NCI-H345 treated with DMSO at 0.1 percent for 48 hours (cell line): ENCODE measurements around the gene CORO1C.

Experiments used
- DNase-seq: peaks from one replicate; lab custom pipeline; 2025; ENCODE audit not compliant: unreplicated experiment; lab: John Stamatoyannopoulos, UW

Gene CORO1C

DNA sequence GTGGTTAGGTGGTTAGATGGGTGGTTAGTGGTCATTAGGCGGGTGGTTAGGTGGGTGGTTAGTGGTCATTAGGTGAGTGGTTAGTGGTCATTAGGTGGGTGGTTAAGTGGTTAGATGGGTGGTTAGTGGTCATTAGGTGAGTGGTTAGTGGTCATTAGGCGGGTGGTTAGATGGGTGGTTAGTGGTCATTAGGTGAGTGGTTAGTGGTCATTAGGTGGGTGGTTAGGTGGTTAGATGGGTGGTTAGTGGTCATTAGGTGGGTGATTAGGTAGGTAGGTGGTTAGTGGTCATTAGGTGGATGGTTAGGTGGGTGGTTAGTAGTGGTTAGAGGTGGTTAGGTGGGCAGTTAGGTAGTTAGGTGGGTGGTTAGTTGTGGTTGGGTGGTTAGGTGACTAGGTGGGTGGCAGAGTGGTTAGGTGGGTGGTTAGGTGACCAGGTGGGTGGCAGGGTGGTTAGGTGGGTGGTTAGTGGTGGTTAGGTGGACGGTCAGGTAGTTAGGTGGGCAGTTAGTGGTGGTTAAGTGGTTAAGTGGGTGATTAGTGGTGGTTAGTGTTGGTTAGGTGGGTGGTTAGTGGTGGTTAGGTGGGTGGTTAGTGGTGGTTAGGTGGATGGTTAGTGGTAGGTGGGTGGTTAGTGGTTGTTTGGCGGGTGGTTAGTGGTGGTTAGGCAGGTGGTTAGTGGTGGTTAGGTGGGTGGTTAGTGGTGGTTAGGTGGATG is 125.5 kb downstream of the CORO1C start:
- DNase-seq: no peak

- no peak for DNase-seq
Observed at GRCh38 chr12:108605000-108605689, 126.2 kb downstream of the CORO1C start.

- DNase-seq: no peak
Observed at GRCh38 chr12:108604208-108604941, 126.9 kb downstream of the CORO1C start.

- no peak for DNase-seq
Observed at GRCh38 chr12:108603743-108604142, 127.6 kb downstream of the CORO1C start.

DNA sequence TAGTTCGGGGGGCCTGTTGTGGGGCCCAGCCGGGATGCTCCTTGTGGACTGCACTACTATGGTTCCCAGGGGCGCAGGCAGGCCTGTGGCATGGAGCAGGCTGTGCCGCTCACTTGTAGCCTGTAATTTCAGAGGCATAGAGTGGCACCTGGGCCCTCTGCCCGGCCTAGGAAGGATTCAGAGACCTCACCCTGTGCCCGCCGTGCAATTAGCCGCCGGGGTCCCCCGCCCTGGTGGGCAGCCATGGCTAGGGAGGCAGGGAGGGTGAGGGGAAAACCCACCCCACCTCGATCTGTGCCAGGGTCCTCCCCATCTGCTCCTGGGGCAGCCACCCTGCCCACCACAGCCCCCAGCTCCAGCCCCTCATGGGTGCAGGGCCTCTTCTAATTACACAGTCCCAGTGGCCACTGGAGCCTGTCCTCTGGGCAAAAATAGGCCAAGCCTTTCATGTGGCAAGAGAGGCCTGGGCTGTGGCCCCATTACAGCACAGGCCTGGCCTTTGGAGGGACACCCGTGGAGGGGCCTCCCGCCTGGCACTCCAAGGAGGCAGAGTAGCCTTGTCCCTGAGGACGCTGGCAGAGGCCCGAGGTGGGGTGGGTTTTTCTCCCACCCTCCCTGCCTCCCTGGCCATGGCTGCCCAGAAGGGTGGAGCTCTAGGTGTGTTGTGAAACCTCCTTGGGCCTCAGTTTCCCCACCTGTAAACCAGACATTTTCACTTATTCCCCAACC is 128.2 kb downstream of the CORO1C start:
- DNase-seq: no peak

- DNase-seq: no peak
Observed at GRCh38 chr12:108602209-108602705, 129.1 kb downstream of the CORO1C start.

- DNase-seq: no peak
Observed at GRCh38 chr12:108600702-108601007, 130.7 kb downstream of the CORO1C start.

DNA sequence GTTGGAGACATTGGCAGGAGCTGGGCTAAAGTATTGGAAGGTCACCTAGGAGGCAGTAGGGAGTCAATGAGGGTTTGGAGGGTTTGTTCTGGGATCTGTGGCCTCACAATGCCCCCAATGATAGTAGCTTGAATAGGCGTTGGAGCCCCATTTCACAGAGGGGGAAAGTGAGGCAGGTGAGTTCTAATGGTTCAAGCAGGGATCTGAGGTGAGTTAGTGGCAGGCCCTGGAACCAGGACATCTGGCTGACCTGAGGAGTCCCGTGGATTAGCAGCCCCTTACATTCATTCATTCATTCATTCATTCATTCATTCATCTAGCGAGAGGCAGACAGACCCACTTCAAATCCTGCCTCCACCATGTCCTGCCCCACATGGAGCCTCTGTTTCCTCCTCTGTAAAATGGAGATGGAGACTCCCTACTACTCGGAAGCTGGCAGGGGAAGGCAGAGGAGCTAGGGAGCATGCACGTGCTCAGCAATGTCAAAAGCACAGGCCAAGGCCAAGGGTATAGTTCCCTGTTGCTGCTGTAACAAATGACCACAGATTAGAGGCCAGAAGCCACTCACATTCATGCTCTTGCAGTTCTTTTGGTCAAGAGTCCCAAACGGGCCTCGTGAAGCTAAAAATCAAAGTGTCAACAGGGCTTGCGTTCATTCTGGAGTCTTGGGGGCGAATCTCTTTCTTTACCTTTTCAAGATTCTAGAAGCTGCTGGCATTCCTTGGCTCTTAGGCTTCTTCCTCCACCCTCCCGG is 131.2 kb downstream of the CORO1C start:
- DNase-seq: no peak

GRCh38 chr12:108599541-108599940 is 131.8 kb downstream of the CORO1C start:
- DNase-seq: no peak

- no peak for DNase-seq
Observed at GRCh38 chr12:108598553-108599250, 132.6 kb downstream of the CORO1C start.

DNA sequence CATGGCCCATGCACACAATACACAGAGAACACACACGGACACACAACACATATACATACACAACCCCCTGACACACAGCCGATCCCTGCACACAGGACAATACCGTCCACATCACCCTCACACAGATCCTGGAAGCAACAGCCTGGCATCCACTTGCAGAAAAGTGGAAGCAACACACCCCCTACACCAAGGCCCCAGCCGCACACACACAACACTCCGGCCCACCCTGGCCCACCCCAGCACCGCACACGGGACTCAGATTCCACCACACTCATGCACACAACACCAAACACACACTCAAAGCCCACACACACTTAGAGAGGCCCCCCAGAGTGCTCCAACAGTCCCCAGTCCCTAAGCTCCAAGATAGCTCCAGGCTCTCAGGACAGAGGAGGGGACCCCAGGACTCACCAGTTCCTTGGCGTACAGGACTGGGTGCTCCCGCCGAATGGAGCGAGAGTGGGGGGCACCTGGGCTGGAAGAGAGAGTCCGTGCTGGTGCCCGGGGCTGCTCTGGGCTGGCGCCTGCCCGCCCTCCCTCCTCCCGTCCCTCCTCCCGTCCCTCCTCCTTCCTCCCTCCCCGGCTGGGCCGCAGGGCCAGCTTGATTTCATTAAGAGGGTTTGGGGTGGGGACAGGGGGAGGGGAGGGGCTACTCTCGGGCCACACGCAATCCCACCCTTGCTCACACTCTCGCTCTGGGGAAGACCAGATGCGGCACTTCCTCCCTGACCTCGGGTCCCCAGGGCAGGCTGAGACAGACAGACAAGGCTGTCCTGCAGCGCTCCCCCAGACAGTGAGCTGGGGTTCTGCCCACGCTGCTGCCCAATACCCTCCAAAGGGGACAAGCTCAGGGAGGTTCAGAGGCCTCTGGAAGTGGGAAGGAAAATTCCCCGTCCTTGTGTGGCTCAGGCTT is 133.5 kb downstream of the CORO1C start, which contains the start of gene TMEM119:
Gene TMEM119 (minus strand): TSS at position 526 of the 913 bp plus-strand sequence. CDS start 5,701 bp downstream, outside the sequence.
- no peak for DNase-seq

- no peak for DNase-seq
Observed at GRCh38 chr12:108596854-108597558, 134.3 kb downstream of the CORO1C start.

DNA sequence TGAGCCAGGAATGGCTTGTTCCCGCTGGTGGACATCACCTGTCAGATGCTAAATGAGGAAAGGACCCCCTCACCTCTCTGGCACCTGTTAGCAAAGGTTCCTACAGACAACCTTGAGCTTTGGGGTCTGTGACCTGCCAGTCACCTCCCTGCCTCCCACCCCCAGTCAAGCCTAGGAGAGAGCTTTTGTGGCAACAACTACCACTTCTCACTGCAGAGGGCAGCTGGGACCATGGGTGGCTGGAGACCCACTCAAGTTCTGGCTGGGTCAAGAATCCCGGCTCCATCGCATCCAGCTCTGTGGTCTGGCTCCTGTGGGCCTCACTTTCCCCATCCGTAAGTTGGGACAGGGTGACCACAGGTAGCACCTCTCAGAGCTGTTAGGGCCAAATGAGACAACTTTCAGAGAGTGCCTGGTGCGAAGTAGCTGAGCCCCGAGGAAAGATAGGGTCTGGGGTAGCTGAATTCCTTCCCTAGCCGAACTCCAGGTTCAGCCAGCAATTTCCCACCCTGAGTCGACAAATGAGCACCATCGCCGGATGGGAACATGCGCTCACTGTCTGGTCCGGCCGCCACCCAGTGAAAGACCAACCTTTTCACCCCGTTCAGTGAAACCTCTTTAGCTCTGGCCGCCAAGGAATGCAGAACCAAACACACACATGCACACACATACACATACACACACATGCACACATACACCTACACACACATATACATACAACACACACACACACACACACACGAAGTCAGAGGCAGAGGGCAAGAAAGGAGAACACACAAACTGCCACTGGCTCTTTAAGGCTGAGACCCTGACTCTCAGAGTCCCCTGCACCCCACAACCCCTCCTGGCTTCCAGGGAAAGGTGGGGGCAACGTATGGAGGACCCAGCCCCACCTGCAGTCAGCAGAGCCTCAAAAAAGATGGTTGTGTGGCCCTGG is 135.3 kb downstream of the CORO1C start:
- no peak for DNase-seq
